Measurements from ENCODE around the gene SP100. TPM values are rescaled to one million over a fixed set of nuclear protein-coding genes. Genes with fewer than 3 reads are reported as not detected.

Gene SP100
- total RNA-seq, 2 donors from 2014 or later, result 0.11 to 0.70 TPM

DNA sequence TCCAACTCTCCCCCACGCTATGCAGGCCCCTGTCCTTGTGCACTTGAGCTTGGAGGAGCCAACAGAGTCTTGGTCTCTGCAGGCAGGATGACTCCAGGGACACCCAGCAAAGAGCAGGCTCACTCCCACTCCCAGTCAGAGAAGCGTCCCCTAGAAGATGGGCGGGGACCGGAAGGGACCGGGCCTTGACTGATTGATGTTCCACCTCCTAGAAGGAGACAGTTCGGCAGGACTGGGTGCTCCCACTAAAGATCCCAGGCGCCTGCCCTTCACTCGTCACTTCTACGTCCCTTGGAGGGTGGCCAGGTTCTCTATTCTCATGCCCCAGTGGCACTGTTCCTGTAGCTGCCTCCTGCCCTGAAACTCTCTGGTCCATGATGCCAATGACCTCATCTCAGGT lies 3.2 kb upstream of the SP100 start:
- Mint-ChIP-seq H3K4me1 (peaks cover 5% of the 10 kb centered on the region), H3K27me3 (ENCODE audit: insufficient read depth) (peaks cover 67% of the 10 kb centered on the region), H3K36me3 (ENCODE audit: low read depth) (no peaks in the 10 kb centered on the region)

DNA sequence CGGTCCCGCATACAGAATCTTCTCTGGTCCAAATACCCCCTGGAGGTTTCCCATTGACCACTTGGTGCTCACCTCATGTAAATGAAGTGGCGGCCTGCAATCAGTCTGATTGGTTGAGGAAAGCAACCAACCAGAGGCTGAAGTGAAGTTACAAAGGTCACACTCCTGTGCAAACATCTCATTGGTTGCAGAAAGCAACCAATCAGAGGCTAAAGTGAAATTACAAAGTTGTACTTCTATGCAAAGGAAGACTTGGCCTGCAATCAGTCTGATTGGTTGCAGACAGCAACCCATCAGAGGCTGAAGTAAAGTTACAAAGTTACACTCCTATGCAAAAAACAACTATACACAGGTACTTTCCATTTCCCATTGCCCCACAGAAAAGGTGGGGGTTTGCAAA lies 2.5 kb upstream of the SP100 start:
- Histone ChIP-seq H3K36me3 (ENCODE audit: control insufficient read depth, insufficient read depth, low read length) (no peaks in the 10 kb centered on the region), H3K27ac (ENCODE audit: low read depth, low read length) (no peak overlapping the region), H3K9me3 (ENCODE audit: control insufficient read depth, low read length) (no peaks in the 10 kb centered on the region), H3K4me1 (ENCODE audit: control insufficient read depth, insufficient read depth, low read length) (no peaks in the 10 kb centered on the region), H3K9ac (ENCODE audit: extremely low read depth, low read length, poor library complexity, severe bottlenecking) (no peak overlapping the region), H3K27me3 (ENCODE audit: control insufficient read depth, insufficient read depth, low read length, poor library complexity, severe bottlenecking) (peaks cover 46% of the 10 kb centered on the region), H3K4me3 (ENCODE audit: low read length) (no peak overlapping the region)
- DNase-seq, result no peak
- no peak overlapping the region for H3K4me3 Mint-ChIP-seq
- peaks cover 5% of the 10 kb centered on the region for H3K4me1 Mint-ChIP-seq
- H3K36me3 Mint-ChIP-seq (ENCODE audit: low read depth), result no peaks in the 10 kb centered on the region
- TF ChIP-seq, protein P1, sequence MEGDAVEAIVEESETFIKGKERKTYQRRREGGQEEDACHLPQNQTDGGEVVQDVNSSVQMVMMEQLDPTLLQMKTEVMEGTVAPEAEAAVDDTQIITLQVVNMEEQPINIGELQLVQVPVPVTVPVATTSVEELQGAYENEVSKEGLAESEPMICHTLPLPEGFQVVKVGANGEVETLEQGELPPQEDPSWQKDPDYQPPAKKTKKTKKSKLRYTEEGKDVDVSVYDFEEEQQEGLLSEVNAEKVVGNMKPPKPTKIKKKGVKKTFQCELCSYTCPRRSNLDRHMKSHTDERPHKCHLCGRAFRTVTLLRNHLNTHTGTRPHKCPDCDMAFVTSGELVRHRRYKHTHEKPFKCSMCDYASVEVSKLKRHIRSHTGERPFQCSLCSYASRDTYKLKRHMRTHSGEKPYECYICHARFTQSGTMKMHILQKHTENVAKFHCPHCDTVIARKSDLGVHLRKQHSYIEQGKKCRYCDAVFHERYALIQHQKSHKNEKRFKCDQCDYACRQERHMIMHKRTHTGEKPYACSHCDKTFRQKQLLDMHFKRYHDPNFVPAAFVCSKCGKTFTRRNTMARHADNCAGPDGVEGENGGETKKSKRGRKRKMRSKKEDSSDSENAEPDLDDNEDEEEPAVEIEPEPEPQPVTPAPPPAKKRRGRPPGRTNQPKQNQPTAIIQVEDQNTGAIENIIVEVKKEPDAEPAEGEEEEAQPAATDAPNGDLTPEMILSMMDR (conservative IDR thresholded peaks at IDR 0.05), result no peak
- peaks cover 64% of the 10 kb centered on the region for H3K27me3 Mint-ChIP-seq (ENCODE audit: insufficient read depth)
- WGBS, 2 experiments (ENCODE audit: insufficient coverage in 1 of 2, insufficient read length in 1 of 2), result 96 to 100% methylated on average over 3 of the region's 3 CpGs
- no peak overlapping the region for H3K27ac Mint-ChIP-seq
- no peaks in the 10 kb centered on the region for H3K9me3 Mint-ChIP-seq

More for the DNA sequence above, 3.2 kb upstream of the SP100 start:
- TF ChIP-seq, protein P1 (conservative IDR thresholded peaks at IDR 0.05), result no peak
- H3K4me1 ChIP-seq (ENCODE audit: control insufficient read depth, insufficient read depth, low read length), result no peaks in the 10 kb centered on the region
- no peaks in the 10 kb centered on the region for H3K36me3 ChIP-seq (ENCODE audit: control insufficient read depth, insufficient read depth, low read length)
- 95 to 96% methylated on average over 7 to 9 of the region's 9 CpGs for WGBS, 2 experiments (ENCODE audit: insufficient coverage in 1 of 2, insufficient read length in 1 of 2)
- H3K9me3 ChIP-seq (ENCODE audit: control insufficient read depth, low read length), result no peaks in the 10 kb centered on the region
- no peak for DNase-seq
- H3K4me3 ChIP-seq (ENCODE audit: low read length), result no peak overlapping the region
- H3K27me3 ChIP-seq (ENCODE audit: control insufficient read depth, insufficient read depth, low read length, poor library complexity, severe bottlenecking), result peaks cover 46% of the 10 kb centered on the region
- Mint-ChIP-seq H3K9me3 (no peaks in the 10 kb centered on the region), H3K27ac (no peak overlapping the region), H3K4me3 (peak overlapping the region; percentile 75)
- no peak overlapping the region for H3K9ac ChIP-seq (ENCODE audit: extremely low read depth, low read length, poor library complexity, severe bottlenecking)
- no peak overlapping the region for H3K27ac ChIP-seq (ENCODE audit: low read depth, low read length)

DNA sequence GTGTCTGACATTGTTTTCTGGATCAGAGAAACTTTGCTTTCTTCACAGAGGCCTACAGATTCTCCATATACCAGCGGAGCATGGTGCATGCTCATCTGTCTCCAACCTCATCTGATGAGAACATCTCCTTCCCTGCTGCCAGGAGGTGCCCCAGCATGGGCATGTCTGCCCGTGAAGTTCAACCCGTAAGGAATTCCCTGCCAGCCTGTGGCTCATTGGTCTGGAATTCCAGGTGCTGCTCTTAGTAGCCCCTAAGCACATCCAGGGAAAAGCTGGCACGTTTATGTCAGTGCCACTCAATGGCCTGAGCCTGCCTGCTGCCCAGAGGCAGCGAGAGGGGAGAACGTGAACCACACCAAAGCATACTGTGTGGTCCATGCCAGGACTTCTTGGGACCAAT lies 1.7 kb upstream of the SP100 start:
- no peak overlapping the region for H3K27ac ChIP-seq (ENCODE audit: low read depth, low read length)

More for the DNA sequence above, 1.7 kb upstream of the SP100 start:
- Histone ChIP-seq H3K9ac (ENCODE audit: extremely low read depth, low read length, poor library complexity, severe bottlenecking) (no peak overlapping the region), H3K36me3 (ENCODE audit: control insufficient read depth, insufficient read depth, low read length) (no peaks in the 10 kb centered on the region), H3K4me3 (ENCODE audit: low read length) (no peak overlapping the region), H3K9me3 (ENCODE audit: control insufficient read depth, low read length) (no peaks in the 10 kb centered on the region), H3K4me1 (ENCODE audit: control insufficient read depth, insufficient read depth, low read length) (no peaks in the 10 kb centered on the region), H3K27me3 (ENCODE audit: control insufficient read depth, insufficient read depth, low read length, poor library complexity, severe bottlenecking) (peaks cover 44% of the 10 kb centered on the region)
- 92 to 100% methylated on average over 5 to 6 of the region's 6 CpGs for WGBS, 2 experiments (ENCODE audit: insufficient coverage in 1 of 2, insufficient read length in 1 of 2)
- no peak overlapping the region for H3K27ac Mint-ChIP-seq
- no peaks in the 10 kb centered on the region for H3K36me3 Mint-ChIP-seq (ENCODE audit: low read depth)
- TF ChIP-seq, protein P1 (conservative IDR thresholded peaks at IDR 0.05), result no peak
- H3K27me3 Mint-ChIP-seq (ENCODE audit: insufficient read depth), result peaks cover 57% of the 10 kb centered on the region
- H3K9me3 Mint-ChIP-seq, result no peaks in the 10 kb centered on the region
- peaks cover 5% of the 10 kb centered on the region for H3K4me1 Mint-ChIP-seq
- H3K4me3 Mint-ChIP-seq, result no peak overlapping the region
- no peak for DNase-seq

All from endodermal cell (in vitro differentiated cells).